Heart right ventricle (tissue), 16 donors: ENCODE results near the gene CDH13. TPM values are rescaled to one million over a fixed set of nuclear protein-coding genes. Genes with fewer than 3 reads are reported as not detected.

Experiments used
- ATAC-seq, 8 donors: fragments of 200-7000 bp; cut with Tn5 transposase; one replicate each; pipeline ENCODE4 v1.9.1; 2020; ENCODE audit warnings: mild to moderate bottlenecking in 8 of 8, moderate library complexity in 8 of 8, moderate number of reproducible peaks in 1 of 8
- DNase-seq, 2 donors: peaks; one replicate each; pipeline ENCODE4 v3.0.0-alpha.2; 2020
- H3K27ac ChIP-seq, 10 donors: fragments of 200-600 bp; sonication (generic) in 2 of 10; one replicate each; pipeline versions ENCODE4 v1.5.0 to v1.8.0; 2020 to 2022; ENCODE audit warnings: mild to moderate bottlenecking in 3 of 10
- H3K27me3 ChIP-seq, 7 donors: fragments of 200-600 bp; one replicate each; pipeline ENCODE4 v1.8.0; 2021 to 2022; ENCODE audit warnings: mild to moderate bottlenecking in 2 of 7
- H3K36me3 ChIP-seq, 9 donors: fragments of 200-600 bp; sonication (generic) in 1 of 9; one replicate each; pipeline versions ENCODE4 v1.5.0 to v1.8.0; 2020 to 2022; ENCODE audit warnings: mild to moderate bottlenecking in 2 of 9
- H3K4me1 ChIP-seq, 9 donors: fragments of 200-600 bp; sonication (generic) in 1 of 9; one replicate each; pipeline versions ENCODE4 v1.5.0 to v1.8.0; 2020 to 2022; ENCODE audit warnings: mild to moderate bottlenecking in 4 of 9
- H3K4me3 ChIP-seq, 10 donors: fragments of 200-600 bp; sonication (generic) in 2 of 10; one replicate each; pipeline versions ENCODE4 v1.5.0 to v1.8.0; 2020 to 2022; ENCODE audit warnings: mild to moderate bottlenecking in 7 of 10, moderate library complexity in 2 of 10
- H3K9me3 ChIP-seq, 11 donors: fragments of 200-600 bp in 10 of 11; sonication (generic) in 2 of 11; one replicate each; pipeline versions ENCODE4 v1.5.0 to v1.8.0; 2013 to 2022; ENCODE audit warnings: mild to moderate bottlenecking in 2 of 11, control low read depth in 1 of 11, moderate library complexity in 1 of 11
- CTCF ChIP-seq, 9 donors: fragments of 200-600 bp; sonication (generic) in 2 of 9; IDR thresholded peaks; one replicate each; pipeline versions ENCODE4 v1.5.0 to v1.8.0; 2021 to 2022; ENCODE audit warnings: antibody characterized with exemption in 9 of 9, mild to moderate bottlenecking in 5 of 9, moderate library complexity in 1 of 9
- WGBS, 2 donors: extraction: QIAGEN DNeasy Blood & Tissue Kit; methylation state at CpG; one replicate each; pipeline ENCODE4 v1.1.7; 2013; ENCODE audit warnings: inconsistent platforms in 1 of 2; 5-methylcytosine and 5-hydroxymethylcytosine counted together
- intact Hi-C, 10 donors: fragments of 100-400 bp; cut with DNase I; formaldehyde crosslinking; loops; one replicate each; pipeline versions ENCODE4 v1.11.1 to v1.14.2; 2022
- polyA plus RNA-seq, 2 donors: library from polyadenylated mRNA; stranded (reverse); fragments of 200-250 nt; gene quantifications; one replicate each; pipeline ENCODE4 v1.2.3, GENCODE V29; 2013
- total RNA-seq, 10 donors: library from RNA; stranded (reverse); fragmentation: NEBNext Ultra II Directional in 3 of 10; extraction: Animal tissue kit (Norgen Biotek cat#: 25700) in 3 of 10; gene quantifications; one replicate each; pipeline versions ENCODE4 v1.2.1 to v1.2.4, GENCODE V29; 2021 to 2023
- donor health status: Arrhythmogenic right ventricular cardiomyopathy.
- donor health status: ischemic (EF 13 %, LVEDD 7.1; RV severe dilation, severe dysfunction).
- donor health status: healthy with polysubstance abuse.
- donor health status: DM: no; HTN: yes; CAD: no.
- donor health status: DM: no; HTN: no; CAD: no.
- donor health status: ischemic (EF 25% LVEDD 6.9; RV normal size, moderate dysfunction).
- donor health status: ischemic (EF 25% LVEDD 5.7; RV mildly dilated, moderate dysfunction).
- donor health status: healthy.
- donor health status: DM: yes; HTN: yes; CAD: no.
- donor health status: Ischemic cardiomyopathy.
- donor health status: ischemic (EF 35%, LVEDD 5.7; RV mildly dilated, moderate dysfunction).
- donor health status: nonischemic (EF 11% LVEDD 7.7; RV severe dilation, severe dysfunction).
- donor health status: DM: yes; HTN: yes; CAD: no.
- donor health status: PGD.
- donor health status: ischemic (EF 29% LVEDD 5.4; RV normal size, mild dysfunction).
- donor health status: nonischemic (EF 23%, LVEDD 6.1; RV moderate dilation, normal function).

CDH13 gene
- total and polyA plus RNA-seq, 12 donors = 15.5 to 221 (median 168) TPM

DNA sequence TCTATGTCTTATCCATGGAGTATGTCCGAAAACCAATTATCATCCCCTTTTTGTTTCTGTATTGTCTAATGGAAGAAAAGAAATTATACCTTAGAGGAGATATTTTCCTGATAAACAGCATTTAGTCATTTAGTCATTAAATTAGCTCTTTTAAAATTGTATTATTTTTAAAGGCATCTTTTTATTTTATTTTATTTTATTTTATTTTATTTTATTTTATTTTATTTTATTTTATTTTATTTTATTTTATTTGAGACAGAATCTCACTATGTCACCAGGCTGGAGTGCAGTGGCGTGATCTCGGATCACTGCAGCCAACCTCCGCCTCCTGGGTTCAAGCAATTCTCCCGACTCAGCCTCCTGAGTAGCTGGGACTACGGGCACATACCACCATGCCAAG is 559.1 kb downstream of the CDH13 start:
- H3K4me1 ChIP-seq = no peaks in the 10 kb centered on the region
- no peak for DNase-seq
- 94 to 98% methylated on average over 6 of the region's 6 CpGs for WGBS, 2 donors

GRCh38 chr16:83187405-83187804 is 560.6 kb downstream of the CDH13 start:
- Histone ChIP-seq H3K9me3 (no peaks in the 10 kb centered on the region), H3K27ac (no peak overlapping the region), H3K27me3 (no peaks in the 10 kb centered on the region), H3K4me3 (no peak overlapping the region), H3K4me1 (no peaks in the 10 kb centered on the region), H3K36me3 (no peaks in the 10 kb centered on the region)
- ATAC-seq = no peak
- intact Hi-C loops = no loop called here
- DNase-seq = no peak
- 79% methylated on average over 3 of the region's 3 CpGs for WGBS, 2 donors
- TF ChIP-seq CTCF (IDR thresholded peaks at IDR 0.05) = no peak

More for the DNA sequence above, 559.1 kb downstream of the CDH13 start:
- Histone ChIP-seq H3K27ac (no peak overlapping the region), H3K9me3 (no peaks in the 10 kb centered on the region), H3K4me3 (no peak overlapping the region), H3K36me3 (no peaks in the 10 kb centered on the region), H3K27me3 (no peaks in the 10 kb centered on the region)
- no peak for TF ChIP-seq CTCF (IDR thresholded peaks at IDR 0.05)
- no peak for ATAC-seq
- intact Hi-C loops = no loop called here

DNA sequence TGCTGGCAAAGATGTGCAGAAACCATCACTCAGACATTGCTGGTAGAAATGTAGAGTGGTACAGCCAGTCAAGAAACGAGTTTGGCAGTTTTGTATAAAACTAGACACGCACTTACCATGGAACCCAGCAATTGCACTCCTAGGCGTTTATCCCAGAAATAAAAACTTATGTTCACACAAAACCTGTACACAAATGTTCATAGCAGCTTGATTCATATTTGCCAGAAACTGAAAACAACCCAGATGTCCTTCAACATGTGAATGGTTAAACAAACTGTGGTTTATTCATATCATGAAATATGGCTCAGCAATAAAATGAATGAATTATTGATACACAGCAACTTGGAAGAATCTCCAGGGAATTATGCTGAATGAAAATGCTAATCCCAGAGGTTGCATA is 570.0 kb downstream of the CDH13 start:
- no peaks in the 10 kb centered on the region for H3K36me3 ChIP-seq
- ATAC-seq (no peak), DNase-seq (no peak)
- H3K9me3 ChIP-seq = no peaks in the 10 kb centered on the region
- no peaks in the 10 kb centered on the region for H3K27me3 ChIP-seq
- 95 to 96% methylated on average over 3 of the region's 3 CpGs for WGBS, 2 donors
- no peak overlapping the region for H3K27ac ChIP-seq
- TF ChIP-seq CTCF (IDR thresholded peaks at IDR 0.05) = no peak
- intact Hi-C loops = no loop called here
- no peak overlapping the region for H3K4me3 ChIP-seq
- H3K4me1 ChIP-seq = no peaks in the 10 kb centered on the region

GRCh38 chr16:83197450-83197849 is 570.7 kb downstream of the CDH13 start:
- H3K9me3 ChIP-seq = no peaks in the 10 kb centered on the region
- intact Hi-C loops = no loop called here
- H3K36me3 ChIP-seq = no peaks in the 10 kb centered on the region
- DNase-seq (no peak), ATAC-seq (no peak)
- no peak for TF ChIP-seq CTCF (IDR thresholded peaks at IDR 0.05)
- no peaks in the 10 kb centered on the region for H3K4me1 ChIP-seq
- WGBS, 2 donors = 91 to 96% methylated on average over 5 of the region's 5 CpGs
- no peak overlapping the region for H3K4me3 ChIP-seq
- no peaks in the 10 kb centered on the region for H3K27me3 ChIP-seq
- H3K27ac ChIP-seq = no peak overlapping the region

DNA sequence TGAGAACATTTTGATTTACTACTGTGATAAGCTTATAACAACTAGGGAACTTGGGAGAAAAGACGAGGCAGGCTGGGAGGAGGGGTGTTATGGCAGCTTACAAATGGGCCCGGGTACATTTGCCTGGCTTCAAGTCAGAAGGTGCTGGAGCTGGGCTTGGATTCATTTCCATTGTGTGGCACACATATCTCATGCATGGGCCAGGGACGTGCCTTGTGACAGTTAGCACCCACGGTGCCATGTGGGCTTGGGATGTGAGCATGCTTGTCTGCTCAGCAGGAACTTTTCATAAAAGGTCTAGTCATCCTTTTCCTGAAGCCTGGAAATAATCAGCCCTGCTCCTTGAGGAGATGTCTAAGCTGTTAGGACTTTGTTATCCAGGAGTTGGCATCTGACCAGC is 572.2 kb downstream of the CDH13 start:
- Histone ChIP-seq H3K9me3 (no peaks in the 10 kb centered on the region), H3K27ac (no peak overlapping the region), H3K36me3 (no peaks in the 10 kb centered on the region), H3K27me3 (no peaks in the 10 kb centered on the region), H3K4me1 (no peaks in the 10 kb centered on the region), H3K4me3 (no peak overlapping the region)
- TF ChIP-seq CTCF (IDR thresholded peaks at IDR 0.05) = no peak
- 71 to 87% methylated on average over 4 of the region's 4 CpGs for WGBS, 2 donors
- ATAC-seq (no peak), DNase-seq (no peak)
- intact Hi-C loops = no loop called here
